ENCODE measurements around the gene GSG1L. TPM values are rescaled to one million over a fixed set of nuclear protein-coding genes. Genes with fewer than 3 reads are reported as not detected.

The GSG1L gene
- total and polyA plus RNA-seq, 4 donors: not detected

DNA sequence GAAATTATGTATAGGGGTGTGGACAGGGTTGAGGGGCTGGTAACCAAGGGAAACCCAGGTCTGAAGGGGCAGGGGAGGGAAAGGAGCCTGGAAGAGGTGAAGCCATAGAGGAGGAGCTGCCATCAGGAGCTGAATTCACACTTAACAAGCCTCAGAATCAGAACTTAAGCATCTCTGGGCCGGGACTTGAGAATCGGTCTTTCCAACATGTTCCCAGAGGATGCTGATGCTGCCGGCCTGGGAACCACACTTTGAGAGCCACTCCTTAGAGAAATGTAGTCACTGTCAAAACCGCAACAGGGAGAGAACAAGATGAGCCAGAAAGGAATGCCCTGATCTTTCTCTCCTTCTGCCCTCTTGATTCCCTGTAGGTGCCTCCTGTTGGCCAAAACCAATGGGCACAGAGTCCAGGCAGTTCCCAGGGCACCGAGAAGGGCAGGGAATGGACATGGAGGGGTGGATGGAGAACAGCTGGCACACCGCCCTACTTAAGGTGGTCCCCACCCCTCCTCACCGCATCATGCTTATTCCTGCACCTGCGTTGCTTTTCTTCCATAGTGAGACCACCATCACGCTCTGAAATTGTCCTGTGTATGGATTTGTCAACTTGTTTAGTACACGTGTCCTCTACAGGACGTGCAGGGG, 88.5 kb downstream of the GSG1L start:
- TF ChIP-seq, protein P1, sequence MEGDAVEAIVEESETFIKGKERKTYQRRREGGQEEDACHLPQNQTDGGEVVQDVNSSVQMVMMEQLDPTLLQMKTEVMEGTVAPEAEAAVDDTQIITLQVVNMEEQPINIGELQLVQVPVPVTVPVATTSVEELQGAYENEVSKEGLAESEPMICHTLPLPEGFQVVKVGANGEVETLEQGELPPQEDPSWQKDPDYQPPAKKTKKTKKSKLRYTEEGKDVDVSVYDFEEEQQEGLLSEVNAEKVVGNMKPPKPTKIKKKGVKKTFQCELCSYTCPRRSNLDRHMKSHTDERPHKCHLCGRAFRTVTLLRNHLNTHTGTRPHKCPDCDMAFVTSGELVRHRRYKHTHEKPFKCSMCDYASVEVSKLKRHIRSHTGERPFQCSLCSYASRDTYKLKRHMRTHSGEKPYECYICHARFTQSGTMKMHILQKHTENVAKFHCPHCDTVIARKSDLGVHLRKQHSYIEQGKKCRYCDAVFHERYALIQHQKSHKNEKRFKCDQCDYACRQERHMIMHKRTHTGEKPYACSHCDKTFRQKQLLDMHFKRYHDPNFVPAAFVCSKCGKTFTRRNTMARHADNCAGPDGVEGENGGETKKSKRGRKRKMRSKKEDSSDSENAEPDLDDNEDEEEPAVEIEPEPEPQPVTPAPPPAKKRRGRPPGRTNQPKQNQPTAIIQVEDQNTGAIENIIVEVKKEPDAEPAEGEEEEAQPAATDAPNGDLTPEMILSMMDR (IDR thresholded peaks at IDR 0.05; ENCODE audit: low read depth, low read length, missing input control): no peak
- TF ChIP-seq FOXA1 (IDR thresholded peaks at IDR 0.05) (no peak), SP1 (IDR thresholded peaks at IDR 0.05) (no peak)
- WGBS: 78% methylated on average over 11 of the region's 11 CpGs
- no peak overlapping the region for H3K9ac ChIP-seq (ENCODE audit: low read depth in 1 of 2, low read length in 2 of 2)
- H3K27ac ChIP-seq (ENCODE audit: low read depth in 1 of 2, low read length in 2 of 2): no peak overlapping the region
- peaks cover 0 to 2% (median 0%) of the 10 kb centered on the region in 4 donors for H3K27me3 ChIP-seq (ENCODE audit: control insufficient read depth in 4 of 4, insufficient read depth in 4 of 4, low read length in 3 of 4)
- no peak overlapping the region for H3K4me3 ChIP-seq (ENCODE audit: low read depth in 1 of 3, low read length in 3 of 3)
- H3K9me3 ChIP-seq (ENCODE audit: control insufficient read depth in 4 of 4, low read length in 3 of 4): no peaks in the 10 kb centered on the region
- H3K36me3 ChIP-seq (ENCODE audit: control insufficient read depth in 4 of 4, insufficient read depth in 3 of 4, low read depth in 1 of 4, low read length in 3 of 4): no peaks in the 10 kb centered on the region
- no peak for DNase-seq (ENCODE audit: low spot score)
- no peaks in the 10 kb centered on the region for H3K4me1 ChIP-seq (ENCODE audit: control insufficient read depth in 4 of 4, insufficient read depth in 4 of 4, low read length in 3 of 4)

DNA sequence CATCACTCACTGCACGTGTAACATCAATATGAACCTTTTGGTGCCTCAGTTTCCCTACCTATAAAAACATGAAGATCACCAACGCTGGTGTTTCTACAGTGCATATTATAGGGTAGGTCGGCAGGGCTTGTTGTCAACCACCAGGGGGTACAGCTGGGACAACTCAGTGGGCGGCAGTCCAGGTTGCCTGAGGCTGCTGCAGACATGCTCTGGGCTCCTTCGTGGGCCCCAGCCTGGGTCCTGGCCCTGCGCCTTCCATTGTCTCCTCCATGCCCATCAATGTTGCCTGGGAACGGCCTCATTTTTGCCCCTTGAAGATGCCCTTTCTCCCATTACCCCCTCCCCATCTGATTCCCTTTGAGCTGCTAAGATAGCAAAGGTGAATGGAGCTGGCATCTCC, 89.8 kb downstream of the GSG1L start:
- DNase-seq (ENCODE audit: low spot score): no peak
- TF ChIP-seq, protein P2, sequence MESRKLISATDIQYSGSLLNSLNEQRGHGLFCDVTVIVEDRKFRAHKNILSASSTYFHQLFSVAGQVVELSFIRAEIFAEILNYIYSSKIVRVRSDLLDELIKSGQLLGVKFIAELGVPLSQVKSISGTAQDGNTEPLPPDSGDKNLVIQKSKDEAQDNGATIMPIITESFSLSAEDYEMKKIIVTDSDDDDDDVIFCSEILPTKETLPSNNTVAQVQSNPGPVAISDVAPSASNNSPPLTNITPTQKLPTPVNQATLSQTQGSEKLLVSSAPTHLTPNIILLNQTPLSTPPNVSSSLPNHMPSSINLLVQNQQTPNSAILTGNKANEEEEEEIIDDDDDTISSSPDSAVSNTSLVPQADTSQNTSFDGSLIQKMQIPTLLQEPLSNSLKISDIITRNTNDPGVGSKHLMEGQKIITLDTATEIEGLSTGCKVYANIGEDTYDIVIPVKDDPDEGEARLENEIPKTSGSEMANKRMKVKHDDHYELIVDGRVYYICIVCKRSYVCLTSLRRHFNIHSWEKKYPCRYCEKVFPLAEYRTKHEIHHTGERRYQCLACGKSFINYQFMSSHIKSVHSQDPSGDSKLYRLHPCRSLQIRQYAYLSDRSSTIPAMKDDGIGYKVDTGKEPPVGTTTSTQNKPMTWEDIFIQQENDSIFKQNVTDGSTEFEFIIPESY (IDR thresholded peaks at IDR 0.05): no peak
- TF ChIP-seq TAF1 (conservative IDR thresholded peaks at IDR 0.05): no peak
- TF ChIP-seq FOXA1 (IDR thresholded peaks at IDR 0.05): no peak
- TF ChIP-seq JUND (IDR thresholded peaks at IDR 0.05): no peak
- TF ChIP-seq, protein P3, sequence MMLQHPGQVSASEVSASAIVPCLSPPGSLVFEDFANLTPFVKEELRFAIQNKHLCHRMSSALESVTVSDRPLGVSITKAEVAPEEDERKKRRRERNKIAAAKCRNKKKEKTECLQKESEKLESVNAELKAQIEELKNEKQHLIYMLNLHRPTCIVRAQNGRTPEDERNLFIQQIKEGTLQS (IDR thresholded peaks at IDR 0.05): no peak
- no peak for TF ChIP-seq SP1 (IDR thresholded peaks at IDR 0.05)
- TF ChIP-seq, protein P1 (IDR thresholded peaks at IDR 0.05; ENCODE audit: low read depth, low read length, missing input control): no peak
- no peak for TF ChIP-seq GABPA (IDR thresholded peaks at IDR 0.05 in 1 of 2, conservative IDR thresholded peaks at IDR 0.05 in 1 of 2)
- no peak for TF ChIP-seq EGR1 (IDR thresholded peaks at IDR 0.05; ENCODE audit: low read depth in 2 of 2)
- TF ChIP-seq, protein P4, sequence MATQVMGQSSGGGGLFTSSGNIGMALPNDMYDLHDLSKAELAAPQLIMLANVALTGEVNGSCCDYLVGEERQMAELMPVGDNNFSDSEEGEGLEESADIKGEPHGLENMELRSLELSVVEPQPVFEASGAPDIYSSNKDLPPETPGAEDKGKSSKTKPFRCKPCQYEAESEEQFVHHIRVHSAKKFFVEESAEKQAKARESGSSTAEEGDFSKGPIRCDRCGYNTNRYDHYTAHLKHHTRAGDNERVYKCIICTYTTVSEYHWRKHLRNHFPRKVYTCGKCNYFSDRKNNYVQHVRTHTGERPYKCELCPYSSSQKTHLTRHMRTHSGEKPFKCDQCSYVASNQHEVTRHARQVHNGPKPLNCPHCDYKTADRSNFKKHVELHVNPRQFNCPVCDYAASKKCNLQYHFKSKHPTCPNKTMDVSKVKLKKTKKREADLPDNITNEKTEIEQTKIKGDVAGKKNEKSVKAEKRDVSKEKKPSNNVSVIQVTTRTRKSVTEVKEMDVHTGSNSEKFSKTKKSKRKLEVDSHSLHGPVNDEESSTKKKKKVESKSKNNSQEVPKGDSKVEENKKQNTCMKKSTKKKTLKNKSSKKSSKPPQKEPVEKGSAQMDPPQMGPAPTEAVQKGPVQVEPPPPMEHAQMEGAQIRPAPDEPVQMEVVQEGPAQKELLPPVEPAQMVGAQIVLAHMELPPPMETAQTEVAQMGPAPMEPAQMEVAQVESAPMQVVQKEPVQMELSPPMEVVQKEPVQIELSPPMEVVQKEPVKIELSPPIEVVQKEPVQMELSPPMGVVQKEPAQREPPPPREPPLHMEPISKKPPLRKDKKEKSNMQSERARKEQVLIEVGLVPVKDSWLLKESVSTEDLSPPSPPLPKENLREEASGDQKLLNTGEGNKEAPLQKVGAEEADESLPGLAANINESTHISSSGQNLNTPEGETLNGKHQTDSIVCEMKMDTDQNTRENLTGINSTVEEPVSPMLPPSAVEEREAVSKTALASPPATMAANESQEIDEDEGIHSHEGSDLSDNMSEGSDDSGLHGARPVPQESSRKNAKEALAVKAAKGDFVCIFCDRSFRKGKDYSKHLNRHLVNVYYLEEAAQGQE (IDR thresholded peaks at IDR 0.05): no peak
- TF ChIP-seq HNF4G (IDR thresholded peaks at IDR 0.05): no peak
- TF ChIP-seq HNF4A (conservative IDR thresholded peaks at IDR 0.05): no peak
- H3K4me1 ChIP-seq (ENCODE audit: control insufficient read depth in 4 of 4, insufficient read depth in 4 of 4, low read length in 3 of 4): no peaks in the 10 kb centered on the region
- peaks cover 0 to 2% (median 0%) of the 10 kb centered on the region in 4 donors for H3K27me3 ChIP-seq (ENCODE audit: control insufficient read depth in 4 of 4, insufficient read depth in 4 of 4, low read length in 3 of 4)
- no peak overlapping the region for H3K27ac ChIP-seq (ENCODE audit: low read depth in 1 of 2, low read length in 2 of 2)
- H3K9me3 ChIP-seq (ENCODE audit: control insufficient read depth in 4 of 4, low read length in 3 of 4): no peaks in the 10 kb centered on the region
- H3K36me3 ChIP-seq (ENCODE audit: control insufficient read depth in 4 of 4, insufficient read depth in 3 of 4, low read depth in 1 of 4, low read length in 3 of 4): no peaks in the 10 kb centered on the region
- H3K4me3 ChIP-seq (ENCODE audit: low read depth in 1 of 3, low read length in 3 of 3): no peak overlapping the region
- 67% methylated on average over 7 of the region's 7 CpGs for WGBS
- no peak overlapping the region for H3K9ac ChIP-seq (ENCODE audit: low read depth in 1 of 2, low read length in 2 of 2)
